Amniotic epithelial cell (primary cell): Measurements from ENCODE around the gene FRMPD4.
"Not testable (repeated sequence)": the region's sequence is repeated elsewhere in the genome, so short reads cannot be mapped to it uniquely, and the experiment has no call there.

Source experiments
- DNase-seq: peaks from one replicate; pipeline ENCODE4 v3.0.0-alpha.2; 2010; ENCODE audit warnings: low read depth

Gene FRMPD4

GRCh38 chrX:12515384-12515783 lies 377.1 kb downstream of the FRMPD4 start:
- DNase-seq: not testable (repeated sequence)

GRCh38 chrX:12526306-12526705 lies 388.0 kb downstream of the FRMPD4 start:
- no peak for DNase-seq

GRCh38 chrX:12538096-12538495 lies 399.8 kb downstream of the FRMPD4 start:
- not testable (repeated sequence) for DNase-seq

GRCh38 chrX:12542251-12542650 lies 404.0 kb downstream of the FRMPD4 start:
- not testable (repeated sequence) for DNase-seq

GRCh38 chrX:12548341-12548740 lies 410.1 kb downstream of the FRMPD4 start:
- DNase-seq: no peak

GRCh38 chrX:12548746-12549145 lies 410.5 kb downstream of the FRMPD4 start:
- peak; percentile 26 for DNase-seq

- no peak for DNase-seq
These were observed 415.9 kb downstream of the FRMPD4 start for GRCh38 chrX:12554206-12554605.

GRCh38 chrX:12563121-12563520 lies 424.8 kb downstream of the FRMPD4 start:
- peak; percentile 83 for DNase-seq

- DNase-seq: no peak
These were observed 425.9 kb downstream of the FRMPD4 start for GRCh38 chrX:12564221-12564620.

GRCh38 chrX:12567857-12568256 lies 429.6 kb downstream of the FRMPD4 start:
- peak; percentile 7 for DNase-seq

GRCh38 chrX:12570859-12571501 lies 432.7 kb downstream of the FRMPD4 start:
- DNase-seq: no peak

- DNase-seq: no peak
These were observed 441.0 kb downstream of the FRMPD4 start for GRCh38 chrX:12579311-12579710.

- peak; percentile 24 for DNase-seq
These were observed 442.3 kb downstream of the FRMPD4 start for GRCh38 chrX:12580548-12580947.

- DNase-seq: no peak
These were observed 443.3 kb downstream of the FRMPD4 start for GRCh38 chrX:12581546-12581945.

- DNase-seq: no peak
These were observed 444.4 kb downstream of the FRMPD4 start for GRCh38 chrX:12582649-12583048.

GRCh38 chrX:12583543-12583942 lies 445.3 kb downstream of the FRMPD4 start:
- no peak for DNase-seq

- DNase-seq: peak; percentile 59
These were observed 457.4 kb downstream of the FRMPD4 start for GRCh38 chrX:12595720-12596119.

GRCh38 chrX:12610079-12610478 lies 471.8 kb downstream of the FRMPD4 start:
- peak; percentile 78 for DNase-seq

GRCh38 chrX:12611471-12611870 lies 473.2 kb downstream of the FRMPD4 start:
- no peak for DNase-seq

- no peak for DNase-seq
These were observed 476.0 kb downstream of the FRMPD4 start for GRCh38 chrX:12614266-12614665.

- DNase-seq: no peak
These were observed 476.8 kb downstream of the FRMPD4 start for GRCh38 chrX:12615061-12615460.

- DNase-seq: peak; percentile 14
These were observed 479.0 kb downstream of the FRMPD4 start for GRCh38 chrX:12617241-12617640.

GRCh38 chrX:12647230-12647629 lies 509.0 kb downstream of the FRMPD4 start:
- no peak for DNase-seq

- no peak for DNase-seq
These were observed 510.7 kb downstream of the FRMPD4 start for GRCh38 chrX:12648995-12649394.
